GM12873 (cell line): Measurements from ENCODE around the gene LRRC40.

Experiments
- TF ChIP-seq, protein P1 (sequence below): IDR thresholded peaks from 2 replicates; pipeline ENCODE4 v1.5.1; 2012; ENCODE audit warnings: low read depth, mild to moderate bottlenecking, moderate library complexity, low read length, control low read depth; ENCODE audit not compliant: insufficient read depth; ENCODE audit errors: missing control alignments

LRRC40 gene

GRCh38 chr1:70211541-70211940, 6.2 kb upstream of the LRRC40 start:
- TF ChIP-seq, protein P1, sequence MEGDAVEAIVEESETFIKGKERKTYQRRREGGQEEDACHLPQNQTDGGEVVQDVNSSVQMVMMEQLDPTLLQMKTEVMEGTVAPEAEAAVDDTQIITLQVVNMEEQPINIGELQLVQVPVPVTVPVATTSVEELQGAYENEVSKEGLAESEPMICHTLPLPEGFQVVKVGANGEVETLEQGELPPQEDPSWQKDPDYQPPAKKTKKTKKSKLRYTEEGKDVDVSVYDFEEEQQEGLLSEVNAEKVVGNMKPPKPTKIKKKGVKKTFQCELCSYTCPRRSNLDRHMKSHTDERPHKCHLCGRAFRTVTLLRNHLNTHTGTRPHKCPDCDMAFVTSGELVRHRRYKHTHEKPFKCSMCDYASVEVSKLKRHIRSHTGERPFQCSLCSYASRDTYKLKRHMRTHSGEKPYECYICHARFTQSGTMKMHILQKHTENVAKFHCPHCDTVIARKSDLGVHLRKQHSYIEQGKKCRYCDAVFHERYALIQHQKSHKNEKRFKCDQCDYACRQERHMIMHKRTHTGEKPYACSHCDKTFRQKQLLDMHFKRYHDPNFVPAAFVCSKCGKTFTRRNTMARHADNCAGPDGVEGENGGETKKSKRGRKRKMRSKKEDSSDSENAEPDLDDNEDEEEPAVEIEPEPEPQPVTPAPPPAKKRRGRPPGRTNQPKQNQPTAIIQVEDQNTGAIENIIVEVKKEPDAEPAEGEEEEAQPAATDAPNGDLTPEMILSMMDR = no peak

GRCh38 chr1:70210820-70211219, 5.4 kb upstream of the LRRC40 start:
- TF ChIP-seq, protein P1 = no peak

DNA sequence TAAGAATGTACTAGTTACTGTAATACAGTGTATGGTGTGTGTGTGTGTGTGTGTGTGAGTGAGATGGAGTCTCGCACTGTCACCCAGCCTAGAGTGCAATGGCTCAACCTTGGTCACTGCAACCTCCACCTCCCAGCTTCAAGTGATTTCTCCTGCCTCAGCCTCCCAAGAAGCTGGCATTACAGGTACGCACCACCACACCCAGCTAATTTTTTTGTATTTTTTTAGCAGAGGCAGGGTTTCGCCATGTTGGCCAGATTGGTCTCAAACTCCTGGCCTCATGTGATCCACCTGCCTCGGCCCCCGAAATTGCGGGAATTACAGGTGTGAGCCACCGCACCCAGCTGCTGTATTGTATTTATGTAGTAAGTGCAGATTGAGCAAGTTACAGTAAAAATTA, 2.9 kb upstream of the LRRC40 start:
- TF ChIP-seq, protein P1 = no peak

- TF ChIP-seq, protein P1 = no peak
Measured at GRCh38 chr1:70207492-70207891, 2.1 kb upstream of the LRRC40 start.

DNA sequence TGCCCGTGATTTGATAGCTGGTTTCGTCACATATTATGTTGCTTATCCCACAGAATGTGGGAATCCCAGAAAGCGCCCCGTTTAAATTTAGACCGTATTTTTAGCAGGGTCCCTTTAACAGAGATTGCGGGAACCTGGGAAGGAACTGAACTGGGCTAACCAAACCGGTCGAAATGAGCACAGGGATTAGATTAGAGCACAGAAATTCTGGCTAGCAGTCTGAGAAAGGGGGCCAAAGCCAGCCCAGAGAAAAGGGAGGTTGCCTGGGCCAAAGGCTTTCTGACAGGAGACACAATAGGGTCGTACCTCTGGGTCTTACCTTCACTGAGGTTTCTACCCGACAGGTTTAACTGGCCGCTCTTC, 327 bp downstream of the LRRC40 start:
- TF ChIP-seq, protein P1 = no peak

DNA sequence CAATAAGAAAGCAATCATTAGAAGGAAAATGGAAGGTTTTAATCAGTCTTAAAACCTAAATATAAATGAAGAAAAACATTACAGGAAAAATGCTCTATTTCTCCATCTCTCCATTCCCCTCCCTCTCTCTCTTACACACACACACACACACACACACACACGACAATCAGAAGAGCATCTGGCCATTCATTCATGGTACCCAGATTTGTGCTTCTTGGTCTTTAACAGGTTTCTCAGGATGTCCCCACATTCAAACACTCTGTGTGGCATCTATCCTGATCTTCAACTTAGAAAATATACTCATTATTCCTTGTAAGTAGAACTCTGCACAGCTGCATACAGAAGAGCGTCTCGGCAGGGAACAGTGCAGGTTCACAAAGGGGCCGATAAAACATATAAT, 779 bp downstream of the LRRC40 start:
- TF ChIP-seq, protein P1 = no peak

- TF ChIP-seq, protein P1 = no peak
Measured at GRCh38 chr1:70204139-70204538, 1.2 kb downstream of the LRRC40 start.
